ENCODE measurements around the gene NCKAP5. TPM values are rescaled to one million over a fixed set of nuclear protein-coding genes. Genes with fewer than 3 reads are reported as not detected.

NCKAP5 gene
- total and polyA plus RNA-seq, 2 of the 8 experiments (the other 6 are each of a cell fraction or from before 2014, with no cell fraction given): 0.27 to 0.86 TPM

GRCh38 chr2:133061874-133062593, 506.2 kb downstream of the NCKAP5 start (continued):
- TF ChIP-seq CREB1 (IDR thresholded peaks at IDR 0.05) (no peak), BACH1 (IDR thresholded peaks at IDR 0.05; ENCODE audit: low read length) (no peak), NRF1 (IDR thresholded peaks at IDR 0.05; ENCODE audit: low read depth, low read length) (no peak)
